Spleen (tissue), 11 donors: ENCODE measurements around the gene ILKAP. TPM values are rescaled to one million over a fixed set of nuclear protein-coding genes. Genes with fewer than 3 reads are reported as not detected.

Experiments used
- DNase-seq: peaks from one replicate; pipeline ENCODE4 v3.0.0-alpha.2; 2020
- H3K27ac ChIP-seq, 8 donors: fragments of 200-600 bp; sonication (generic) in 7 of 8; 1 replicate in 4 of 8; 2 replicates in 4 of 8; pipeline versions ENCODE4 v1.5.0 to v1.8.0; 2016 to 2021; ENCODE audit warnings: inconsistent platforms in 4 of 8, mild to moderate bottlenecking in 4 of 8, moderate library complexity in 1 of 8
- H3K27me3 ChIP-seq, 7 donors: fragments of 200-600 bp; sonication (generic) in 6 of 7; replicated peaks in 1 of 7; 1 replicate in 4 of 7; 2 replicates in 3 of 7; pipeline versions ENCODE4 v1.5.0 to v1.8.0; 2016 to 2021; ENCODE audit warnings: inconsistent platforms in 3 of 7, mild to moderate bottlenecking in 1 of 7
- H3K36me3 ChIP-seq, 6 donors: fragments of 200-600 bp; sonication (generic) in 5 of 6; 1 replicate in 4 of 6; 2 replicates in 2 of 6; pipeline versions ENCODE4 v1.5.0 to v1.8.0; 2016 to 2021; ENCODE audit warnings: inconsistent platforms in 2 of 6
- H3K4me1 ChIP-seq, 6 donors: fragments of 200-600 bp; sonication (generic) in 5 of 6; 1 replicate in 3 of 6; 2 replicates in 3 of 6; pipeline versions ENCODE4 v1.5.0 to v1.8.0; 2016 to 2021; ENCODE audit warnings: inconsistent platforms in 3 of 6
- H3K4me3 ChIP-seq, 8 donors: fragments of 200-600 bp; sonication (generic) in 7 of 8; 1 replicate in 4 of 8; 2 replicates in 4 of 8; pipeline versions ENCODE4 v1.5.0 to v1.8.0; 2016 to 2021; ENCODE audit warnings: inconsistent platforms in 4 of 8, mild to moderate bottlenecking in 4 of 8, moderate library complexity in 2 of 8
- H3K9me3 ChIP-seq, 8 donors: fragments of 200-600 bp; sonication (generic) in 7 of 8; 1 replicate in 4 of 8; 2 replicates in 4 of 8; pipeline versions ENCODE4 v1.5.0 to v1.8.0; 2016 to 2021; ENCODE audit warnings: inconsistent platforms in 4 of 8
- POLR2A ChIP-seq, 3 donors: fragments of 450-650 bp; IDR thresholded peaks; one replicate each; pipeline ENCODE4 v1.5.1; 2017; ENCODE audit warnings: antibody characterized with exemption in 3 of 3, mild to moderate bottlenecking in 1 of 3
- POLR2AphosphoS5 ChIP-seq, 3 donors: sonication (generic); formaldehyde crosslinking; IDR thresholded peaks; one replicate each; pipeline ENCODE4 v1.5.1; 2017; ENCODE audit warnings: antibody characterized with exemption in 3 of 3
- WGBS, 5 donors: extraction: QIAGEN DNeasy Blood & Tissue Kit in 3 of 5; methylation state at CpG; one replicate each; pipeline versions ENCODE4 v1.1.5 to v1.1.7; 2013 to 2018; 5-methylcytosine and 5-hydroxymethylcytosine counted together
- intact Hi-C: fragments of 100-400 bp; cut with DNase I; formaldehyde crosslinking; loops from one replicate; pipeline ENCODE4 v1.15.0; 2023; ENCODE audit warnings: low total_unique reads
- polyA plus RNA-seq, 3 donors: library from polyadenylated mRNA; stranded (reverse); fragments of 200-250 nt; gene quantifications; one replicate each; pipeline ENCODE4 v1.2.1, GENCODE V29; 2013
- total RNA-seq, 7 donors: library from RNA; depleted of rRNA in 3 of 7; stranded (reverse); fragments of >200 nt in 3 of 7; fragmentation: NEBNext Ultra II Directional in 4 of 7; extraction: Animal tissue kit (Norgen Biotek cat#: 25700) in 4 of 7; gene quantifications; one replicate each; pipeline versions ENCODE4 v1.1.0 to v1.2.1, GENCODE V29; 2016 to 2021
- TF ChIP-seq, protein P1 (sequence below), 11 experiments: fragments of 200-600 bp in 7 of 11; fragments of 450-650 bp in 4 of 11; sonication (generic) in 4 of 11; IDR thresholded peaks in 8 of 11; conservative IDR thresholded peaks in 3 of 11; 1 replicate in 7 of 11; 2 replicates in 4 of 11; pipeline versions ENCODE4 v1.4.0 to v1.8.0; 2016 to 2021; ENCODE audit warnings: antibody characterized with exemption in 11 of 11, inconsistent platforms in 4 of 11, mild to moderate bottlenecking in 1 of 11
- donor health status: healthy with polysubstance abuse.
- donor health status: DM: no; HTN: no; CAD: no; lungs with moderate emphysema.
- donor health status: DM: no; HTN: no; CAD: no.
- donor health status: Bipolar disorder and iron deficiency.
- donor health status: healthy.
- donor health status: DM: no; HTN: no; CAD: no.
- donor health status: DM: yes; HTN: yes; CAD: no.

Gene ILKAP
- total and polyA plus RNA-seq, 10 donors = 39.7 to 64.5 (median 50.1) TPM

DNA sequence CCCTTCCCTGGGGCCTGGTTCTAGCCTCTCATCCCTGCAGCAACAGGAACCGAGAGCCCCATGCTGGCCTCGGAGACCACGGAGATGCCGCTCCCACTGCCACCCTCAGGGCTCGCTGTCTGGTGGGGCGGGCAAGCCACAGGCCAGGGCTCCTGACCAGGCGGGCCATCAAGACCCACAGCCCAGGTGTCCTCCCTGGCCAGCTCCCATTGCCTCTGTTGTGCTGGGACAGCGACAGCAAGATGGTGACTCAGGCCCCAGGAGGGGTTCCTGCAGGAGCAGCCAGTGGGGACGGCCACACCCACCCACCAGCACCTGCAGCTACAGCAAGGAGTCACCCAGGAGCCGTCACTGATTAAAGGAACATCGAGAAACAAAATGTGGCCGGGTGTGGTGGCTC lies 57.6 kb downstream of the ILKAP start:
- DNase-seq = no peak
- TF ChIP-seq POLR2A (IDR thresholded peaks at IDR 0.05) = no peak
- TF ChIP-seq POLR2AphosphoS5 (IDR thresholded peaks at IDR 0.05) = no peak
- TF ChIP-seq, protein P1, sequence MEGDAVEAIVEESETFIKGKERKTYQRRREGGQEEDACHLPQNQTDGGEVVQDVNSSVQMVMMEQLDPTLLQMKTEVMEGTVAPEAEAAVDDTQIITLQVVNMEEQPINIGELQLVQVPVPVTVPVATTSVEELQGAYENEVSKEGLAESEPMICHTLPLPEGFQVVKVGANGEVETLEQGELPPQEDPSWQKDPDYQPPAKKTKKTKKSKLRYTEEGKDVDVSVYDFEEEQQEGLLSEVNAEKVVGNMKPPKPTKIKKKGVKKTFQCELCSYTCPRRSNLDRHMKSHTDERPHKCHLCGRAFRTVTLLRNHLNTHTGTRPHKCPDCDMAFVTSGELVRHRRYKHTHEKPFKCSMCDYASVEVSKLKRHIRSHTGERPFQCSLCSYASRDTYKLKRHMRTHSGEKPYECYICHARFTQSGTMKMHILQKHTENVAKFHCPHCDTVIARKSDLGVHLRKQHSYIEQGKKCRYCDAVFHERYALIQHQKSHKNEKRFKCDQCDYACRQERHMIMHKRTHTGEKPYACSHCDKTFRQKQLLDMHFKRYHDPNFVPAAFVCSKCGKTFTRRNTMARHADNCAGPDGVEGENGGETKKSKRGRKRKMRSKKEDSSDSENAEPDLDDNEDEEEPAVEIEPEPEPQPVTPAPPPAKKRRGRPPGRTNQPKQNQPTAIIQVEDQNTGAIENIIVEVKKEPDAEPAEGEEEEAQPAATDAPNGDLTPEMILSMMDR (IDR thresholded peaks at IDR 0.05 in 8 of 11, conservative IDR thresholded peaks at IDR 0.05 in 3 of 11) = no peak

DNA sequence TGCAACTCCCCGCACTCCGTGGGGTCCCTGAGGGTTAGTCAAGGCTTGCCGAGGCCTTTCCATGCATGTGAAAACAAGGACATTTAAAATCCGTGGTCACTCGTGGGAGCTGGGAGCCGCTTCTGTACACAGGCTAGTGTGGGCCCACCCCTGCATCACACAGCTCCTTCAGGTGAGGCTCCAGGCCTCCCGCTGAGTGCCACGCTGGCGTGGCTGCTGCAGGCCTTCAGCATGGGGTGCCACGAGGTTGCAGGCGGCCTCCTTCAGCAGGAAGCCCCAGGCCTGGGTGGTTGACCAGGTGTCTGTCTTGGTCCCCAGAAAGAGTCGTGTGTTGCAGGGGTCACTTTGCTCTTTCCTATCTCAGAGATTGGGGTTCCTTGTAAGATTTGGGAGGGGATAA lies 58.4 kb downstream of the ILKAP start:
- Histone ChIP-seq H3K4me1 (peaks cover 0 to 10% (median 0%) of the 10 kb centered on the region in 6 donors), H3K27me3 (peaks cover 0 to 2% (median 0%) of the 10 kb centered on the region in 7 donors), H3K4me3 (no peak overlapping the region), H3K36me3 (no peaks in the 10 kb centered on the region), H3K27ac (no peak overlapping the region), H3K9me3 (no peaks in the 10 kb centered on the region)
- WGBS, 5 donors = 85 to 95% (median 90%) methylated on average over 8 to 12 of the region's 12 CpGs
- DNase-seq = no peak
- no peak for TF ChIP-seq POLR2AphosphoS5 (IDR thresholded peaks at IDR 0.05)
- no peak for TF ChIP-seq POLR2A (IDR thresholded peaks at IDR 0.05)
- TF ChIP-seq, protein P1 (IDR thresholded peaks at IDR 0.05 in 8 of 11, conservative IDR thresholded peaks at IDR 0.05 in 3 of 11) = no peak
- intact Hi-C loops = no loop called here

More for the DNA sequence above, 57.6 kb downstream of the ILKAP start:
- intact Hi-C loops = no loop called here
- WGBS, 5 donors = 72 to 83% (median 78%) methylated on average over 3 to 12 of the region's 12 CpGs
- H3K27me3 ChIP-seq = no peaks in the 10 kb centered on the region
- no peak overlapping the region for H3K4me3 ChIP-seq
- no peak overlapping the region for H3K27ac ChIP-seq
- H3K36me3 ChIP-seq = no peaks in the 10 kb centered on the region
- no peaks in the 10 kb centered on the region for H3K9me3 ChIP-seq
- H3K4me1 ChIP-seq = peaks cover 0 to 10% (median 0%) of the 10 kb centered on the region in 6 donors

DNA sequence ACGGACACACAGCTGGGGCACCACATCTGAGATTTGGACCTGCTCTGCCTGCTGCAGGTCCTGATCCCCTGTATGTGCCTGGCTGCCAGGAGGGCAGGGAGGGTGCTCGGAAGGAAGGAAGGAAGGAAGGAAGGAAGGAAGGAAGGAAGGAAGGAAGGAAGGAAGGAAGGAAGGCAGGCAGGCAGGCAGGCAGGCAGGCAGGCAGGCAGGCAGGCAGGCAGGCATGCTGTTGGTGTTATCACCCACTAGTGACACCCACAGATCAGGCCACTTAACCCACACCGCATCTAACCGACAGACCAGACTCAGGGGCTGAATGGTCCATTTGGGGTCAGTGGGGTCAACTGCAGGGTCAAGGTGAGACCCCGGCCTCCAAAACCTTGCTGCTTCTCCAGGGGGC lies 59.2 kb downstream of the ILKAP start:
- no peak for DNase-seq
- intact Hi-C loops = no loop called here
- Histone ChIP-seq H3K9me3 (no peaks in the 10 kb centered on the region), H3K27me3 (peaks cover 0 to 10% (median 0%) of the 10 kb centered on the region in 7 donors), H3K4me3 (no peak overlapping the region), H3K27ac (no peak overlapping the region), H3K4me1 (peaks cover 0 to 18% (median 3%) of the 10 kb centered on the region in 6 donors), H3K36me3 (no peaks in the 10 kb centered on the region)
- TF ChIP-seq, protein P1 (IDR thresholded peaks at IDR 0.05 in 8 of 11, conservative IDR thresholded peaks at IDR 0.05 in 3 of 11) = no peak
- TF ChIP-seq POLR2A (IDR thresholded peaks at IDR 0.05) = no peak
- no peak for TF ChIP-seq POLR2AphosphoS5 (IDR thresholded peaks at IDR 0.05)
- WGBS, 5 donors = 57 to 74% (median 64%) methylated on average over 4 to 5 of the region's 5 CpGs

DNA sequence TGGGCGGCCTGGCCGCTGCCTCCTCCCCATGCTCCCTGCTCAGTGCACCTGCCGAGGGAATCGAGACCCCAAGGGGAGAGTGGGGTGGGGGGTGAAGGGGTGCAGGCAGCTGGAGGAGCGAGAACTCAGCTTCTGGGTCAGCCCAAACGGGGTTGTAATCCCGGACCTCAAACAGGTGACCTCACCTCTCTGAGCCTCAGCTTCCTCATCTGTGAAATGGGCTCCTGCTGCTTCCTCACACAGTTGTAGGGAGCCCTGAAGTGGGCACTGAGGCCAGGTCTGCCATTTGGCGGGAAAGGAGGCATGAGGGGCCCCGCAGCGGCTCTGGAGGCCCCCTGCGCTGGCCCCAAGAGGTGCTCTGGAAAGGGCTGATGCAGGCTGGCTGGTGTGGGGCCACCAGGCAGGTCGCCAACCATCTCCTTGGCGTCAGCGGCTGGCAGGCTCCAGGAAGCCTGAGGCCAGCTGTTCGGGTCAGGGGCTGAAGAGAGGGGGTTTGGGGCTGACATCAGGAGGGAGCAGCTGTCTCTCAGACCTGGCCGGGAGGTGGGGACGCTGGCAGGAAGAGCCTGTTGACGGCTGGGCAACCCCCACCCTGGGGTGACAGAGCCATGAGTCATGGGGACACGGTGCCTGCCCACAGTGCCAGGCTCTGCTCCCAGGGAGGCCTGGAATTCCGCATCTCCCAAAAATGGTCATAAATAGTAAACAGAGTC lies 60.1 kb downstream of the ILKAP start:
- Histone ChIP-seq H3K4me1 (peaks cover 0 to 26% (median 7%) of the 10 kb centered on the region in 6 donors), H3K36me3 (no peaks in the 10 kb centered on the region), H3K9me3 (no peaks in the 10 kb centered on the region), H3K4me3 (no peak overlapping the region), H3K27ac (no peak overlapping the region), H3K27me3 (peaks cover 0 to 18% (median 0%) of the 10 kb centered on the region in 7 donors)
- no peak for DNase-seq
- TF ChIP-seq, protein P1 (IDR thresholded peaks at IDR 0.05 in 8 of 11, conservative IDR thresholded peaks at IDR 0.05 in 3 of 11) = no peak
- TF ChIP-seq POLR2A (IDR thresholded peaks at IDR 0.05) = no peak
- TF ChIP-seq POLR2AphosphoS5 (IDR thresholded peaks at IDR 0.05) = no peak
- 51 to 75% (median 62%) methylated on average over 16 to 20 of the region's 20 CpGs for WGBS, 5 donors
- intact Hi-C loops = no loop called here
